Right atrium auricular region (tissue), 2 donors: Measurements from ENCODE around the gene CRB1. TPM values are rescaled to one million over a fixed set of nuclear protein-coding genes. Genes with fewer than 3 reads are reported as not detected.

Experiments used
- DNase-seq: peaks from one replicate; pipeline ENCODE4 v3.0.0-alpha.2; 2019; ENCODE audit warnings: low spot score
- H3K27ac ChIP-seq, 2 donors: fragments of 200-600 bp; sonication (generic); 1 replicate in 1 of 2; 2 replicates in 1 of 2; pipeline ENCODE4 v1.5.1; 2016 to 2019
- H3K27me3 ChIP-seq, 2 donors: fragments of 200-600 bp; sonication (generic); one replicate each; pipeline versions ENCODE4 v1.5.1 to v1.6.0; 2017 to 2019
- H3K36me3 ChIP-seq: fragments of 200-600 bp; sonication (generic); one replicate; pipeline ENCODE4 v1.5.1; 2016
- H3K4me1 ChIP-seq, 2 donors: fragments of 200-600 bp; sonication (generic); one replicate each; pipeline versions ENCODE4 v1.5.1 to v1.6.0; 2017 to 2019
- H3K4me3 ChIP-seq, 2 donors: fragments of 200-600 bp; sonication (generic); 1 replicate in 1 of 2; 2 replicates in 1 of 2; pipeline ENCODE4 v1.5.1; 2017 to 2019; ENCODE audit warnings: mild to moderate bottlenecking in 1 of 2, moderate library complexity in 1 of 2
- H3K9me3 ChIP-seq, 2 donors: fragments of 200-600 bp; sonication (generic); one replicate each; pipeline ENCODE4 v1.5.1; 2019
- total RNA-seq, 2 donors: library from RNA; depleted of rRNA; stranded (reverse); fragments of >200 nt; gene quantifications; one replicate each; pipeline ENCODE4 v1.1.0, GENCODE V29; 2016
- TF ChIP-seq, protein P1 (sequence below), 2 donors: fragments of 200-600 bp; sonication (generic); IDR thresholded peaks; one replicate each; pipeline ENCODE4 v1.5.1; 2019; ENCODE audit warnings: antibody characterized with exemption in 2 of 2

The CRB1 gene
- total RNA-seq, result under 1 TPM; 0.11 to 0.75 TPM

GRCh38 chr1:197268012-197268411 is at the start of gene CRB1:
CRB1 (plus strand) TSS chr1:197268252; CDS start chr1:197268413, 161 bp downstream.
- H3K27me3 ChIP-seq, result no peaks in the 10 kb centered on the region
- H3K27ac ChIP-seq, result no peak within 1 kb of the TSS
- TF ChIP-seq, protein P1, sequence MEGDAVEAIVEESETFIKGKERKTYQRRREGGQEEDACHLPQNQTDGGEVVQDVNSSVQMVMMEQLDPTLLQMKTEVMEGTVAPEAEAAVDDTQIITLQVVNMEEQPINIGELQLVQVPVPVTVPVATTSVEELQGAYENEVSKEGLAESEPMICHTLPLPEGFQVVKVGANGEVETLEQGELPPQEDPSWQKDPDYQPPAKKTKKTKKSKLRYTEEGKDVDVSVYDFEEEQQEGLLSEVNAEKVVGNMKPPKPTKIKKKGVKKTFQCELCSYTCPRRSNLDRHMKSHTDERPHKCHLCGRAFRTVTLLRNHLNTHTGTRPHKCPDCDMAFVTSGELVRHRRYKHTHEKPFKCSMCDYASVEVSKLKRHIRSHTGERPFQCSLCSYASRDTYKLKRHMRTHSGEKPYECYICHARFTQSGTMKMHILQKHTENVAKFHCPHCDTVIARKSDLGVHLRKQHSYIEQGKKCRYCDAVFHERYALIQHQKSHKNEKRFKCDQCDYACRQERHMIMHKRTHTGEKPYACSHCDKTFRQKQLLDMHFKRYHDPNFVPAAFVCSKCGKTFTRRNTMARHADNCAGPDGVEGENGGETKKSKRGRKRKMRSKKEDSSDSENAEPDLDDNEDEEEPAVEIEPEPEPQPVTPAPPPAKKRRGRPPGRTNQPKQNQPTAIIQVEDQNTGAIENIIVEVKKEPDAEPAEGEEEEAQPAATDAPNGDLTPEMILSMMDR (IDR thresholded peaks at IDR 0.05), result no peak
- no peak for DNase-seq
- no peaks in the 10 kb centered on the region for H3K4me1 ChIP-seq
- H3K9me3 ChIP-seq, result no peaks in the 10 kb centered on the region
- H3K4me3 ChIP-seq, result no peak within 1 kb of the TSS
- no peaks in the 10 kb centered on the region for H3K36me3 ChIP-seq

- Histone ChIP-seq H3K4me3 (no peak overlapping the region), H3K27ac (no peak overlapping the region), H3K27me3 (no peaks in the 10 kb centered on the region), H3K4me1 (no peaks in the 10 kb centered on the region), H3K9me3 (no peaks in the 10 kb centered on the region), H3K36me3 (no peaks in the 10 kb centered on the region)
- no peak for DNase-seq
- TF ChIP-seq, protein P1 (IDR thresholded peaks at IDR 0.05), result no peak
Measured at GRCh38 chr1:197218857-197219256, 49.2 kb upstream of the CRB1 start.

GRCh38 chr1:197222025-197222685 is 45.9 kb upstream of the CRB1 start:
- Histone ChIP-seq H3K9me3 (no peaks in the 10 kb centered on the region), H3K4me3 (no peak overlapping the region), H3K27ac (no peak overlapping the region), H3K36me3 (no peaks in the 10 kb centered on the region), H3K27me3 (no peaks in the 10 kb centered on the region), H3K4me1 (no peaks in the 10 kb centered on the region)
- TF ChIP-seq, protein P1 (IDR thresholded peaks at IDR 0.05), result no peak
- no peak for DNase-seq

DNA sequence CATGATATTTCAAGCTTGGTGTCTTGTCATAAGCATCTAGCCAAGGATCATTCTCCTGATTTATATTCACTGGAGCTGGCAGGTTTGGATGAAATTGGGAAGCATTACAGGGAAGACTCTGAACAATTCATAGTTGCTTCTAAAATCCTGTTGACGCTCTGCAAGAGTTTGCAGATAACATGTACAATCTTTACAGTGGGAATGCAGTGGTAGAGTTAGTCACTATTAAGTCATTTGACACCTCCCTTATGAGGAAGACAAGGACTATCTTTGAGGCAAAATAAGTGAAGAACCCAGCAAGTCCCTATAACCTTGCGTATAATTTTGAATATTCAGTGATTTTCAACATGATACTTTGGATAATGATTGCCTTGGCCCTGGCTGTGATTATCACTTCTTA is 45.3 kb upstream of the CRB1 start:
- Histone ChIP-seq H3K9me3 (no peaks in the 10 kb centered on the region), H3K27me3 (no peaks in the 10 kb centered on the region), H3K4me1 (no peaks in the 10 kb centered on the region), H3K36me3 (no peaks in the 10 kb centered on the region), H3K27ac (no peak overlapping the region), H3K4me3 (no peak overlapping the region)
- DNase-seq, result no peak
- TF ChIP-seq, protein P1 (IDR thresholded peaks at IDR 0.05), result no peak

GRCh38 chr1:197224160-197224559 is 43.9 kb upstream of the CRB1 start:
- no peak for DNase-seq

More at GRCh38 chr1:197224160-197224559, 43.9 kb upstream of the CRB1 start:
- TF ChIP-seq, protein P1 (IDR thresholded peaks at IDR 0.05), result peak in 1 of 2 donors; percentile 50
- Histone ChIP-seq H3K4me1 (no peaks in the 10 kb centered on the region), H3K4me3 (no peak overlapping the region), H3K27ac (no peak overlapping the region), H3K36me3 (no peaks in the 10 kb centered on the region), H3K9me3 (no peaks in the 10 kb centered on the region), H3K27me3 (no peaks in the 10 kb centered on the region)
